GM12878 (cell line): ENCODE measurements around the gene BBLN. TPM values are rescaled to one million over a fixed set of nuclear protein-coding genes. Genes with fewer than 3 reads are reported as not detected.

Experiments
- ATAC-seq: fragments of 200-7000 bp; cut with Tn5 transposase; 3 replicates; pipeline ENCODE4 v1.9.1; 2020; ENCODE audit warnings: mild to moderate bottlenecking, moderate library complexity
- BruUV-seq: library from RNA; stranded (reverse); fragments of 400-500 nt; replicated peaks from 2 replicates; lab custom pipeline; 2021; lab: Mats Ljungman, UMichigan
- CTCF ChIA-PET: fragments of 300-600 bp; sonication (Branson Sonifier 250); formaldehyde crosslinking; extraction: SDS; loops from one replicate; lab custom pipeline; 2021; ENCODE audit warnings: inconsistent platforms; lab: Yijun Ruan, JAX
- POLR2A ChIA-PET: fragments of 350-600 bp; formaldehyde crosslinking; extraction: SDS; loops from one replicate; lab custom pipeline; 2021; ENCODE audit warnings: inconsistent platforms; lab: Charles Lee
- RAD21 ChIA-PET: fragments of 300-600 bp; sonication (Branson Sonifier 250); formaldehyde crosslinking; loops from one replicate; lab custom pipeline; 2023; ENCODE audit warnings: antibody characterized with exemption; ENCODE audit not compliant: unreplicated experiment; lab: Charles Lee
- SMC1A ChIA-PET: fragments of 300-600 bp; sonication (Branson Sonifier 250); formaldehyde crosslinking; loops from one replicate; lab custom pipeline; 2023; ENCODE audit not compliant: unreplicated experiment, uncharacterized antibody; lab: Charles Lee
- DNase-seq: peaks from one replicate; pipeline ENCODE4 v3.0.0-alpha.2; 2011; ENCODE audit warnings: low read depth, low spot score
- FAIRE-seq: peaks from 3 replicates; lab custom pipeline; 2011; peaks lifted over from hg19 to GRCh38; lab: Jason Lieb, UNC
- H2AFZ ChIP-seq: 2 replicates; pipeline ENCODE4 v1.6.0; 2011; ENCODE audit warnings: low read depth, low read length, control low read depth; ENCODE audit not compliant: control insufficient read depth
- H3K27ac ChIP-seq: 2 replicates; pipeline ENCODE4 v1.5.1; 2011; ENCODE audit warnings: control low read depth; ENCODE audit not compliant: control insufficient read depth, insufficient read depth
- H3K27me3 ChIP-seq, 2 experiments: replicated peaks in 1 of 2; 2 replicates each; pipeline versions ENCODE4 v1.6.0 to v1.6.1; 2011; ENCODE audit warnings: low read length in 1 of 2; ENCODE audit not compliant: control insufficient read depth in 2 of 2, insufficient read depth in 2 of 2
- H3K36me3 ChIP-seq, 2 experiments: 2 replicates each; pipeline ENCODE4 v1.5.1; 2011; ENCODE audit warnings: low read length in 1 of 2; ENCODE audit not compliant: control insufficient read depth in 2 of 2, insufficient read depth in 2 of 2
- H3K4me1 ChIP-seq: 2 replicates; pipeline ENCODE4 v1.6.1; 2011; ENCODE audit warnings: mild to moderate bottlenecking, low read length, moderate library complexity, mixed read lengths; ENCODE audit not compliant: control insufficient read depth, insufficient read depth
- H3K4me2 ChIP-seq: 2 replicates; pipeline ENCODE4 v1.6.0; 2011; ENCODE audit warnings: control low read depth; ENCODE audit not compliant: control insufficient read depth, insufficient read depth
- H3K4me3 ChIP-seq: fragments of 200-600 bp; sonication (generic); 2 replicates; pipeline ENCODE4 v1.5.1; 2016
- H3K79me2 ChIP-seq: 2 replicates; pipeline ENCODE4 v1.6.0; 2011; ENCODE audit warnings: low read length; ENCODE audit not compliant: control insufficient read depth, insufficient read depth
- H3K9ac ChIP-seq: 2 replicates; pipeline ENCODE4 v1.8.0; 2011; ENCODE audit warnings: low read length, control low read depth, mixed read lengths; ENCODE audit not compliant: control insufficient read depth, insufficient read depth
- H3K9me3 ChIP-seq: replicated peaks from 3 replicates; pipeline ENCODE4 v1.5.1; 2011; ENCODE audit warnings: mild to moderate bottlenecking, low read length; ENCODE audit not compliant: control insufficient read depth, insufficient read depth
- H4K20me1 ChIP-seq: 2 replicates; pipeline ENCODE4 v1.6.0; 2011; ENCODE audit not compliant: control insufficient read depth, insufficient read depth
- DPF2 ChIP-seq: fragments of 450-650 bp; IDR thresholded peaks from 2 replicates; pipeline ENCODE4 v1.6.1; 2017; ENCODE audit warnings: mild to moderate bottlenecking
- ESRRA ChIP-seq: IDR thresholded peaks from 2 replicates; pipeline ENCODE4 v1.6.1; 2012; ENCODE audit warnings: mild to moderate bottlenecking, low read length, improper control_type of control experiment
- HDAC6 ChIP-seq: fragments of 200-600 bp; sonication (generic); IDR thresholded peaks from one replicate; pipeline ENCODE4 v1.8.0; 2017; ENCODE audit warnings: antibody characterized with exemption; ENCODE audit not compliant: unreplicated experiment
- KAT2A ChIP-seq: conservative IDR thresholded peaks from 2 replicates; pipeline ENCODE4 v1.6.1; 2011; ENCODE audit warnings: low read depth, low read length; ENCODE audit not compliant: control insufficient read depth
- MTA2 ChIP-seq: fragments of 450-650 bp; IDR thresholded peaks from 2 replicates; pipeline ENCODE4 v1.6.1; 2016; ENCODE audit warnings: low read depth, mild to moderate bottlenecking, moderate library complexity
- MTA3 ChIP-seq: IDR thresholded peaks from 2 replicates; pipeline ENCODE4 v1.6.1; 2012; ENCODE audit warnings: low read length, inconsistent platforms, borderline replicate concordance
- MYB ChIP-seq: fragments of 150-350 bp; IDR thresholded peaks from 2 replicates; pipeline ENCODE4 v1.6.1; 2014; ENCODE audit warnings: mild to moderate bottlenecking, low read depth, low read length, borderline replicate concordance
- MYC ChIP-seq: IDR thresholded peaks from 2 replicates; pipeline ENCODE4 v1.6.1; 2011; ENCODE audit warnings: mild to moderate bottlenecking, low read length, moderate library complexity, inconsistent platforms; ENCODE audit not compliant: insufficient read depth, insufficient replicate concordance, insufficient read length, severe bottlenecking
- NBN ChIP-seq: fragments of 450-650 bp; IDR thresholded peaks from 2 replicates; pipeline ENCODE4 v1.6.1; 2016
- NFXL1 ChIP-seq: fragments of 450-650 bp; IDR thresholded peaks from 2 replicates; pipeline ENCODE4 v1.6.1; 2017; ENCODE audit warnings: antibody characterized with exemption, mild to moderate bottlenecking, borderline replicate concordance
- NKRF ChIP-seq: fragments of 450-650 bp; conservative IDR thresholded peaks from 2 replicates; pipeline ENCODE4 v1.6.1; 2017; ENCODE audit warnings: mild to moderate bottlenecking, moderate library complexity
- RBBP5 ChIP-seq: fragments of 200-600 bp; sonication (generic); conservative IDR thresholded peaks from 2 replicates; pipeline ENCODE4 v1.6.1; 2016
- TCF12 ChIP-seq: IDR thresholded peaks from 2 replicates; pipeline ENCODE4 v1.6.1; 2011; ENCODE audit warnings: low read depth, mild to moderate bottlenecking, low read length
- ZBTB33 ChIP-seq: fragments of 450-650 bp; IDR thresholded peaks from 2 replicates; pipeline ENCODE4 v1.6.1; 2017; ENCODE audit warnings: mild to moderate bottlenecking
- ZBTB40 ChIP-seq: fragments of 450-650 bp; IDR thresholded peaks from 2 replicates; pipeline ENCODE4 v1.6.1; 2016; ENCODE audit warnings: mild to moderate bottlenecking, moderate library complexity, borderline replicate concordance
- WGBS: methylation state at CpG from one replicate; pipeline ENCODE4 v1.1.6; 2016; ENCODE audit warnings: low lambda C conversion rate; ENCODE audit not compliant: insufficient replicate concordance, insufficient coverage; ENCODE audit errors: missing lambda C conversion rate; 5-methylcytosine and 5-hydroxymethylcytosine counted together
- in situ Hi-C: fragments of 300-500 bp; cut with MboI; formaldehyde crosslinking; loops from 9 replicates; pipeline ENCODE4 v1.14.3; 2018; ENCODE audit warnings: mixed read lengths
- intact Hi-C: fragments of 100-400 bp; cut with micrococcal nuclease; formaldehyde crosslinking; loops from one replicate; pipeline ENCODE4 v1.14.2; 2022; ENCODE audit not compliant: unreplicated experiment
- polyA plus RNA-seq, 11 experiments: library from polyadenylated mRNA; depleted of rRNA in 4 of 11; unstranded in 6 of 11; stranded (reverse) in 5 of 11; fragments of >200 nt; fragmentation: Nextera tagmentation in 4 of 11; fragmentation: Illumina TruSeq in 1 of 11; extraction: Ambion mirVana in 4 of 11; extraction: Trizol in 1 of 11; gene quantifications; 1 replicate in 1 of 11; 2 replicates in 10 of 11; pipeline versions ENCODE4 v1.2.1 to v1.2.3, GENCODE V29; 2011 to 2016; ENCODE audit warnings: inconsistent platforms in 2 of 11, missing spikeins in 2 of 11, low read depth in 1 of 11
- total RNA-seq, 4 experiments: library from RNA; depleted of rRNA in 3 of 4; stranded (reverse); fragments of >200 nt in 3 of 4; fragmentation: Illumina TruSeq in 1 of 4; extraction: Trizol in 1 of 4; gene quantifications; 2 replicates each; pipeline versions ENCODE4 v1.2.1 to v1.2.3, GENCODE V29; 2013 to 2021

BBLN gene
- total and polyA plus RNA-seq, 10 of the 15 experiments (the other 5 are each of a cell fraction or from before 2014, with no cell fraction given) = 3.8 to 194 (median 66.2) TPM

- TF ChIP-seq TCF12 = no peak
- no peak for TF ChIP-seq NBN
- TF ChIP-seq HDAC6 = no peak
- TF ChIP-seq NKRF = no peak
- no peak for TF ChIP-seq NFXL1
Observed at GRCh38 chr9:128164307-128164885, 4.3 kb downstream of the BBLN start (continued).

- no peak for TF ChIP-seq MYC
- TF ChIP-seq MTA2 = no peak
- TF ChIP-seq RBBP5 = no peak
- TF ChIP-seq MTA3 = no peak
- TF ChIP-seq KAT2A = no peak
- no peak for TF ChIP-seq DPF2
- no peak for TF ChIP-seq MYB
- TF ChIP-seq ESRRA = no peak
- TF ChIP-seq ZBTB40 = no peak
- TF ChIP-seq ZBTB33 = no peak
- Histone ChIP-seq H3K4me2 (no peak overlapping the region), H3K9me3 (no peaks in the 10 kb centered on the region), H3K4me1 (0 out of 2 replicates have a peak, but pooled peaks cover under 1% of the 10 kb centered on the region), H3K36me3 (peaks cover 13 to 19% of the 10 kb centered on the region in 2 experiments; a peak in 3 of 4 replicates), H3K27ac (no peak overlapping the region), H3K27me3 (no peaks in the 10 kb centered on the region), H3K79me2 (no peaks in the 10 kb centered on the region), H3K4me3 (no peak overlapping the region), H2AFZ (no peak overlapping the region), H3K9ac (no peak overlapping the region), H4K20me1 (no peaks in the 10 kb centered on the region)
- RAD21 ChIA-PET = interaction anchor here (0.6 kb wide), 1 partner anchor 21 kb away, joined by 3 read pairs; no protein-coding TSS in a partner anchor
- WGBS = 97% methylated on average over 14 of the region's 18 CpGs
- POLR2A ChIA-PET = interaction anchor here (0.5 kb wide), 1 partner anchor 32 kb away, joined by 3 read pairs; no protein-coding TSS in a partner anchor
- intact Hi-C loops (no loop called here), in situ Hi-C loops (no loop called here)
- no peak for FAIRE-seq
- DNase-seq = no peak
- CTCF ChIA-PET = interaction anchor here (1.1 kb wide), 1 partner anchor 16 kb away, joined by 3 read pairs; no protein-coding TSS in a partner anchor
- no TSS peak for BruUV-seq
- SMC1A ChIA-PET = no interaction called here
- ATAC-seq = no peak
Observed at GRCh38 chr9:128166169-128166568, 6.1 kb downstream of the BBLN start.
